Upper lobe of right lung (tissue), 1 donor: Measurements from ENCODE around the gene ZDHHC14. TPM values are rescaled to one million over a fixed set of nuclear protein-coding genes. Genes with fewer than 3 reads are reported as not detected.

Source experiments
- ATAC-seq: fragments of 200-7000 bp; cut with Tn5 transposase; one replicate; pipeline ENCODE4 v1.9.1; 2020; ENCODE audit warnings: mild to moderate bottlenecking, moderate library complexity
- DNase-seq: peaks from one replicate; pipeline ENCODE4 v3.0.0-alpha.2; 2020
- H3K27ac ChIP-seq: fragments of 200-600 bp; one replicate; pipeline ENCODE4 v1.8.0; 2022
- H3K27me3 ChIP-seq: fragments of 200-600 bp; one replicate; pipeline ENCODE4 v1.8.0; 2022; ENCODE audit warnings: mild to moderate bottlenecking
- H3K36me3 ChIP-seq: fragments of 200-600 bp; one replicate; pipeline ENCODE4 v1.8.0; 2022
- H3K4me1 ChIP-seq: fragments of 200-600 bp; one replicate; pipeline ENCODE4 v1.8.0; 2022
- H3K4me3 ChIP-seq: fragments of 200-600 bp; one replicate; pipeline ENCODE4 v1.8.0; 2022; ENCODE audit warnings: mild to moderate bottlenecking
- H3K9me3 ChIP-seq: fragments of 200-600 bp; one replicate; pipeline ENCODE4 v1.8.0; 2022
- intact Hi-C: fragments of 100-400 bp; cut with DNase I; formaldehyde crosslinking; loops from one replicate; pipeline ENCODE4 v1.11.0; 2022
- total RNA-seq: library from RNA; stranded (reverse); fragmentation: NEBNext Ultra II Directional; extraction: Animal tissue kit (Norgen Biotek cat#: 25700); gene quantifications from one replicate; pipeline ENCODE4 v1.2.1, GENCODE V29; 2021
- TF ChIP-seq, protein P1 (sequence below): fragments of 200-600 bp; IDR thresholded peaks from one replicate; pipeline ENCODE4 v1.8.0; 2022; ENCODE audit warnings: antibody characterized with exemption
- donor health status: DM: no; HTN: yes; CAD: no; lungs with severe emphysema.

ZDHHC14 gene
- total RNA-seq, 1 donor from 2014 or later, result 12.2 TPM

DNA sequence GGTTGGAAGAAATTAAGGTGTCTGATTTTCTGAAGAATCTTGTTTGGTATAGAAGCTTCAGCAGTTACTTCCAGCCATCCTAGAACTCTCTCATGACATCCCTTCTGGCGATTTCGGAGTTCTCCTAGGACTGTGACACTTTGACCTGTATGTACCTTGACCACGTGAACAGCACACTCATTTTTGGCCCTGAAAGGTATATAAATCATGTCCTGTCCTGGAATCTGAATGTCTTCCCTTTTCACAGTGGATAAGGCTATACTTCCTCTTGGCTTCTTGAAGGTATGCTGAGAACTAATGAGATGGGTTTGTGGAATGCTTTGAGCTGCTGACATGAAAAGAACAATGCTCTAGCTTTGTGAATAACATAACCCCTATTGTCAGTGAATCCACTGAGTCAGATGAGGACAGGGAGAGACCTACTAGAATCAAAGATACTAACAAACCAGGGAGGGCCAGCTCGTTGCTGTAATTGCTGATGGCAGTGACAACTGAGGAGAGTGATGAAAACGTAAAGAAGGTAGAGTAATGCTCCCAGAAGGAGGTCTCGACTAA lies 6.0 kb upstream of the ZDHHC14 start:
- ATAC-seq (no peak), DNase-seq (no peak)
- intact Hi-C loops, result no loop called here
- no peaks in the 10 kb centered on the region for H3K9me3 ChIP-seq
- no peaks in the 10 kb centered on the region for H3K27me3 ChIP-seq
- no peak overlapping the region for H3K27ac ChIP-seq
- H3K4me1 ChIP-seq, result peaks cover 6% of the 10 kb centered on the region
- no peak overlapping the region for H3K4me3 ChIP-seq
- H3K36me3 ChIP-seq, result no peaks in the 10 kb centered on the region
- TF ChIP-seq, protein P1, sequence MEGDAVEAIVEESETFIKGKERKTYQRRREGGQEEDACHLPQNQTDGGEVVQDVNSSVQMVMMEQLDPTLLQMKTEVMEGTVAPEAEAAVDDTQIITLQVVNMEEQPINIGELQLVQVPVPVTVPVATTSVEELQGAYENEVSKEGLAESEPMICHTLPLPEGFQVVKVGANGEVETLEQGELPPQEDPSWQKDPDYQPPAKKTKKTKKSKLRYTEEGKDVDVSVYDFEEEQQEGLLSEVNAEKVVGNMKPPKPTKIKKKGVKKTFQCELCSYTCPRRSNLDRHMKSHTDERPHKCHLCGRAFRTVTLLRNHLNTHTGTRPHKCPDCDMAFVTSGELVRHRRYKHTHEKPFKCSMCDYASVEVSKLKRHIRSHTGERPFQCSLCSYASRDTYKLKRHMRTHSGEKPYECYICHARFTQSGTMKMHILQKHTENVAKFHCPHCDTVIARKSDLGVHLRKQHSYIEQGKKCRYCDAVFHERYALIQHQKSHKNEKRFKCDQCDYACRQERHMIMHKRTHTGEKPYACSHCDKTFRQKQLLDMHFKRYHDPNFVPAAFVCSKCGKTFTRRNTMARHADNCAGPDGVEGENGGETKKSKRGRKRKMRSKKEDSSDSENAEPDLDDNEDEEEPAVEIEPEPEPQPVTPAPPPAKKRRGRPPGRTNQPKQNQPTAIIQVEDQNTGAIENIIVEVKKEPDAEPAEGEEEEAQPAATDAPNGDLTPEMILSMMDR, result no peak

- DNase-seq (no peak), ATAC-seq (no peak)
- TF ChIP-seq, protein P1, result no peak
- Histone ChIP-seq H3K27ac (no peak overlapping the region), H3K9me3 (no peaks in the 10 kb centered on the region), H3K27me3 (no peaks in the 10 kb centered on the region), H3K4me1 (peaks cover 6% of the 10 kb centered on the region), H3K4me3 (no peak overlapping the region), H3K36me3 (no peaks in the 10 kb centered on the region)
- intact Hi-C loops, result no loop called here
Measured at GRCh38 chr6:157376241-157376640, 4.7 kb upstream of the ZDHHC14 start.

- Histone ChIP-seq H3K27ac (no peak overlapping the region), H3K4me1 (peaks cover 6% of the 10 kb centered on the region), H3K36me3 (no peaks in the 10 kb centered on the region), H3K4me3 (no peak overlapping the region), H3K9me3 (no peaks in the 10 kb centered on the region), H3K27me3 (no peaks in the 10 kb centered on the region)
- no peak for DNase-seq
- ATAC-seq, result no peak
- intact Hi-C loops, result no loop called here
- TF ChIP-seq, protein P1, result no peak
Measured at GRCh38 chr6:157376706-157377230, 4.2 kb upstream of the ZDHHC14 start.

DNA sequence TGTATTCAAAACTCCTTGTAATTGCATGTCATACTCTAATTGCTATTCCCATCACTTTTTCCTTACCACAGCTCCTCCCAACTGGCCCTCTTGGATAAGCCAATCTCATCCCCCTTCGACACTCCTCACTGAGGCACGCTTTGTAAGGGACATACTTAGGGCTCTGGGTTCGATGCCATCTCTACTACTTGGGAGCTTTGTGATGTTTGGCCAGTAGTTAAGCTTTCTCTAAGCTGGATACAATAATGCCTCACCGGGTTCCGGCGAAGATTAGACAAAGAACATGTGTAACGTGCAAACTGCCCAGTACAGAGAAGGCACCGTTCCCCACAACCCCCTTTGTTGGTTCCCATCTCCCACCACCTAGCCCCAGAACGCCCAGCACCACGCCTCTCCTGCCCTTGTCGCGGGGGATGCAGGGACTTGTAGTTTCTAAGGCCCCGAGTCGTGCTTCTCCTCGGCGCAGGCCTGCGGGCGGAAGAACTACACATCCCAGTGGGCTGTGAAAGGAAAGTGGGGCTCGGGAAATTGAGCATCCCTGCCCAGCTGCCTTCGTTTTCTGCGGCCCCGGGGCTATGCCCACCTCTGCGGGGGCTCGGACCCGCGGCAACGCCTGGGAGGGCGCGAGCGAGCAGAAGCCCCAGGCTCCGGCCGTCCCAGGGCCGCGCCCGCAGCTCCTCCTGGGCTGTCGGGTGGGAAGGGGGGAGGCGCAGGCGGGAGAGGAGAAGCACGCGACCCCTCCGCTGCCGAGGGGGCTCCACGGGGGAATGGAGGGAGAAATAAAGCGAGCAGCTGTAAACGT lies 1.1 kb upstream of the ZDHHC14 start:
- H3K9me3 ChIP-seq, result no peaks in the 10 kb centered on the region
- ATAC-seq, result peak; percentile 93
- peaks cover 13% of the 10 kb centered on the region for H3K4me1 ChIP-seq
- H3K27ac ChIP-seq, result peak overlapping the region; percentile 94
- TF ChIP-seq, protein P1, result no peak
- H3K4me3 ChIP-seq, result peak overlapping the region; percentile 99
- H3K36me3 ChIP-seq, result no peaks in the 10 kb centered on the region
- intact Hi-C loops, result no loop called here
- no peaks in the 10 kb centered on the region for H3K27me3 ChIP-seq
- DNase-seq, result peak; percentile 95

- no peaks in the 10 kb centered on the region for H3K27me3 ChIP-seq
- DNase-seq (no peak), ATAC-seq (no peak)
- H3K9me3 ChIP-seq, result no peaks in the 10 kb centered on the region
- H3K4me1 ChIP-seq, result peaks cover 13% of the 10 kb centered on the region
- peak overlapping the region; percentile 99 for H3K4me3 ChIP-seq
- TF ChIP-seq, protein P1, result no peak
- peak overlapping the region; percentile 94 for H3K27ac ChIP-seq
- intact Hi-C loops, result no loop called here
- no peaks in the 10 kb centered on the region for H3K36me3 ChIP-seq
Measured at GRCh38 chr6:157380458-157380778, 572 bp upstream of the ZDHHC14 start.
